Endothelial cell of umbilical vein (primary cell): ENCODE data around the gene TRIM29. TPM values are rescaled to one million over a fixed set of nuclear protein-coding genes. Genes with fewer than 3 reads are reported as not detected.

ENCODE experiments used
- BruUV-seq: library from RNA; stranded (reverse); fragments of 400-500 nt; replicated peaks from 2 replicates; lab custom pipeline; 2021; lab: Mats Ljungman, UMichigan
- CTCF ChIA-PET: fragments of 300-600, 350-600 bp; sonication (Branson Sonifier 250); formaldehyde crosslinking; loops from one replicate; lab custom pipeline; 2021; ENCODE audit warnings: antibody characterized with exemption, inconsistent platforms; lab: Charles Lee
- POLR2A ChIA-PET: fragments of 300-600, 350-600 bp; sonication (Branson Sonifier 250); formaldehyde crosslinking; loops from one replicate; lab custom pipeline; 2021; ENCODE audit warnings: antibody characterized with exemption, inconsistent platforms; lab: Charles Lee
- DNase-seq: peaks from one replicate; pipeline ENCODE4 v3.0.0-alpha.2; 2011; ENCODE audit warnings: low read depth, low spot score
- FAIRE-seq: peaks from 2 replicates; lab custom pipeline; 2011; peaks lifted over from hg19 to GRCh38; lab: Jason Lieb, UNC
- H2AFZ ChIP-seq: 2 replicates; pipeline ENCODE4 v1.6.0; 2012; ENCODE audit warnings: low read depth, low read length, control low read depth, inconsistent platforms
- H3K27ac ChIP-seq: 2 replicates; pipeline ENCODE4 v1.5.1; 2011; ENCODE audit warnings: low read depth, mild to moderate bottlenecking, control low read depth, low read length, moderate library complexity; ENCODE audit not compliant: insufficient read depth
- H3K27me3 ChIP-seq, 2 experiments: 2 replicates each; pipeline versions ENCODE4 v1.6.0 to v1.6.1; 2011; ENCODE audit warnings: low read length in 2 of 2, mixed read lengths in 1 of 2; ENCODE audit not compliant: control insufficient read depth in 2 of 2, insufficient read depth in 2 of 2
- H3K36me3 ChIP-seq, 2 experiments: 2 replicates in 1 of 2; 3 replicates in 1 of 2; pipeline ENCODE4 v1.5.1; 2011; ENCODE audit warnings: low read length in 2 of 2, mild to moderate bottlenecking in 1 of 2, moderate library complexity in 1 of 2; ENCODE audit not compliant: control insufficient read depth in 2 of 2, insufficient read depth in 2 of 2; ENCODE audit errors: extremely low read depth in 1 of 2
- H3K4me1 ChIP-seq: 3 replicates; pipeline ENCODE4 v1.5.1; 2011; ENCODE audit warnings: mild to moderate bottlenecking, low read length; ENCODE audit not compliant: control insufficient read depth, insufficient read depth; ENCODE audit errors: extremely low read depth
- H3K4me2 ChIP-seq: 2 replicates; pipeline ENCODE4 v1.6.1; 2011; ENCODE audit warnings: low read length, control low read depth, mixed read lengths; ENCODE audit not compliant: insufficient read depth
- H3K4me3 ChIP-seq, 3 experiments: fragments of 200-600 bp in 1 of 3; sonication (generic), shearing (Covaris generic) in 1 of 3; replicated peaks in 1 of 3; 2 replicates each; pipeline ENCODE4 v1.5.1; 2011 to 2016; ENCODE audit warnings: control low read depth in 3 of 3, low read length in 3 of 3, mild to moderate bottlenecking in 2 of 3, inconsistent platforms in 1 of 3, low read depth in 1 of 3, moderate library complexity in 1 of 3; ENCODE audit not compliant: insufficient read depth in 1 of 3
- H3K79me2 ChIP-seq: 2 replicates; pipeline ENCODE4 v1.6.0; 2012; ENCODE audit warnings: low read length, inconsistent platforms; ENCODE audit not compliant: control insufficient read depth, insufficient read depth
- H3K9ac ChIP-seq: replicated peaks from 2 replicates; pipeline ENCODE3; 2011; ENCODE audit warnings: low read length, control low read depth; ENCODE audit not compliant: insufficient read depth; ENCODE audit errors: extremely low read depth
- H3K9me1 ChIP-seq: replicated peaks from 3 replicates; pipeline ENCODE4 v1.6.0; 2011; ENCODE audit warnings: mild to moderate bottlenecking, low read length; ENCODE audit not compliant: control insufficient read depth, insufficient read depth; ENCODE audit errors: extremely low read depth
- H3K9me3 ChIP-seq: replicated peaks from 2 replicates; pipeline ENCODE4 v1.5.1; 2012; ENCODE audit warnings: low read length, inconsistent platforms; ENCODE audit not compliant: control insufficient read depth, insufficient read depth
- H4K20me1 ChIP-seq: replicated peaks from 2 replicates; pipeline ENCODE3; 2011; ENCODE audit warnings: mild to moderate bottlenecking, low read length; ENCODE audit not compliant: control insufficient read depth, insufficient read depth; ENCODE audit errors: extremely low read depth
- CTCF ChIP-seq, 2 donors: IDR thresholded peaks; 1 replicate in 1 of 2; 2 replicates in 1 of 2; pipeline ENCODE4 v1.5.1; 2011; ENCODE audit warnings: low read length in 2 of 2, mild to moderate bottlenecking in 2 of 2, moderate library complexity in 2 of 2, control low read depth in 1 of 2, inconsistent platforms in 1 of 2, low read depth in 1 of 2; ENCODE audit not compliant: insufficient read depth in 1 of 2; ENCODE audit errors: extremely low read depth in 1 of 2
- EZH2 ChIP-seq: IDR thresholded peaks from 2 replicates; pipeline ENCODE4 v1.6.1; 2012; ENCODE audit warnings: borderline replicate concordance, low read depth, mild to moderate bottlenecking, moderate library complexity, low read length, inconsistent platforms; ENCODE audit not compliant: severe bottlenecking
- FOS ChIP-seq: IDR thresholded peaks from 2 replicates; pipeline ENCODE4 v1.6.1; 2011; ENCODE audit warnings: mild to moderate bottlenecking, low read length, moderate library complexity, borderline replicate concordance; ENCODE audit not compliant: insufficient read depth
- GATA2 ChIP-seq: IDR thresholded peaks from 2 replicates; pipeline ENCODE4 v1.7.0; 2011; ENCODE audit warnings: low read depth, mild to moderate bottlenecking, moderate library complexity, mixed read lengths, low read length; ENCODE audit not compliant: insufficient read length, insufficient read depth
- JUN ChIP-seq: IDR thresholded peaks from 2 replicates; pipeline ENCODE4 v1.6.1; 2011; ENCODE audit warnings: borderline replicate concordance, low read depth; ENCODE audit not compliant: insufficient read length, insufficient read depth
- MAX ChIP-seq: IDR thresholded peaks from 2 replicates; pipeline ENCODE4 v1.6.1; 2011; ENCODE audit not compliant: insufficient read depth, insufficient read length
- MYC ChIP-seq: IDR thresholded peaks from one replicate; pipeline ENCODE4 v1.6.1; 2011; ENCODE audit warnings: mild to moderate bottlenecking, low read depth, low read length
- POLR2A ChIP-seq: IDR thresholded peaks from 2 replicates; pipeline ENCODE4 v1.6.1; 2012; ENCODE audit warnings: low read depth, mild to moderate bottlenecking, control low read depth, low read length
- POLR2AphosphoS5 ChIP-seq: IDR thresholded peaks from 2 replicates; pipeline ENCODE4 v1.6.1; 2012; ENCODE audit warnings: low read depth, mild to moderate bottlenecking, control low read depth, low read length, moderate library complexity; ENCODE audit not compliant: insufficient read depth
- dilution Hi-C: fragments of 300-500 bp; cut with MboI; formaldehyde crosslinking; loops from one replicate; pipeline ENCODE4 v1.15.0; 2019; ENCODE audit warnings: low sequenced_read_pairs; ENCODE audit not compliant: extremely low pct_ligation_motif_present
- intact Hi-C: fragments of 100-400 bp; cut with micrococcal nuclease; formaldehyde crosslinking; loops from one replicate; pipeline ENCODE4 v1.10.0; 2022
- polyA plus RNA-seq, 4 experiments: library from polyadenylated mRNA; depleted of rRNA in 3 of 4; stranded (reverse) in 3 of 4; unstranded in 1 of 4; fragments of >200 nt; gene quantifications; 2 replicates each; pipeline versions ENCODE4 v1.2.1 to v1.2.3, GENCODE V29; 2011 to 2012; ENCODE audit warnings: missing spikeins in 1 of 4
- total RNA-seq: library from RNA; stranded (reverse); gene quantifications from 2 replicates; pipeline ENCODE4 v1.2.3, GENCODE V29; 2021

The TRIM29 gene
- total and polyA plus RNA-seq, 2 donors (not counting 3 experiments of a cell fraction or from before 2014, with no cell fraction given): not detected

GRCh38 chr11:120097721-120098385, 40.1 kb downstream of the TRIM29 start:
- Histone ChIP-seq H3K9ac (no peak overlapping the region), H3K36me3 (no peaks in the 10 kb centered on the region), H3K79me2 (no peaks in the 10 kb centered on the region), H2AFZ (no peak overlapping the region), H3K4me3 (no peak overlapping the region), H3K9me3 (no peaks in the 10 kb centered on the region), H3K4me1 (no peaks in the 10 kb centered on the region), H3K9me1 (no peaks in the 10 kb centered on the region), H4K20me1 (no peaks in the 10 kb centered on the region), H3K27me3 (no peaks in the 10 kb centered on the region), H3K4me2 (no peak overlapping the region), H3K27ac (no peak overlapping the region)
- ChIA-PET POLR2A (no interaction called here), CTCF (interaction anchor here (0.5 to 1.7 kb wide), 2 partner anchors 11 to 259 kb away, joined by 3 to 5 read pairs; no protein-coding TSS in a partner anchor)
- intact Hi-C loops: no loop called here
- no peak for FAIRE-seq
- BruUV-seq: no TSS peak
- no peak for DNase-seq
- dilution Hi-C loops: no loop called here
- TF ChIP-seq MAX: no peak
- no peak for TF ChIP-seq JUN
- no peak for TF ChIP-seq POLR2A
- TF ChIP-seq CTCF (IDR thresholded peaks at IDR 0.05; ENCODE audit: extremely low read depth in 1 of 2, insufficient read depth in 1 of 2, low read depth in 1 of 2, low read length in 2 of 2): no peak
- no peak for TF ChIP-seq EZH2
- no peak for TF ChIP-seq POLR2AphosphoS5
- no peak for TF ChIP-seq FOS
- TF ChIP-seq MYC: no peak
- no peak for TF ChIP-seq GATA2
